ENCODE measurements around the gene DLST.

DNA sequence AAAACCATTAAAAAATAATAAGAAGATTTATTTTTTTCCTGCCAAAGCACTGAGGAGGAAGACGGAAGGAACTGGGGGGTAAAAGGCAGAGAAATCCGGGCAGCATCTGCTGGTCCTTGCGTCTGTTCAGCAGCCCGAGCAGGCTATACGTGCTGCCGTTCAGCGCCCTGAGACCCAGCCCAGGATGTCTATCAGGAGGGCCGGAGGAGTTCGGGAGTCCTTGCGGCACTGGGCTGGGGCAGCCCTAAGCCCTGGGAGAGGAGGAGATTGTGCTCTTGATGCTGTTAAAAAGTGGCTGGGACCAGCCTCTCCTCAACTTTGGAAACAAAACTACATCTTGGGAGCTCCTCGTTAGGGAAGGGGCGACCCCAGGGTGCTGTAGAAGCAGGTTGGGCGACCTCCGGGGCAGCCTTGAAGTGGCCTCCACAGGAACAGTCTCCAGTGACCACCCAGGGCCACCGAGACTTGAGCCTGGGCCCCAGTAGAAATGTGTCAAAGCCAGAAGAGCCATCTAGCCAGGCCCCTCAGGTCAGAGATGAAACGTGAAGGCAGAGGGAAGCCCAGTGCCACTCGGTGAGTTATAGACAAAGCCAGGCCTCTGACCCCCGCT, 59.3 kb downstream of the DLST start:
- TF ChIP-seq ELF4 (CRISPR knock-in tag; IDR thresholded peaks at IDR 0.05; ENCODE audit: low read depth) (no peak), KAT7 (CRISPR knock-in tag; IDR thresholded peaks at IDR 0.05; ENCODE audit: borderline replicate concordance) (no peak), TEAD4 (CRISPR knock-in tag; IDR thresholded peaks at IDR 0.05) (no peak), ZBTB43 (CRISPR knock-in tag; IDR thresholded peaks at IDR 0.05) (no peak), ZNF121 (CRISPR knock-in tag; IDR thresholded peaks at IDR 0.05) (no peak), NR3C1 (CRISPR knock-in tag; conservative IDR thresholded peaks at IDR 0.05; ENCODE audit: low read depth) (no peak), CREB1 (CRISPR knock-in tag; IDR thresholded peaks at IDR 0.05) (no peak)
- TF ChIP-seq, protein P1, sequence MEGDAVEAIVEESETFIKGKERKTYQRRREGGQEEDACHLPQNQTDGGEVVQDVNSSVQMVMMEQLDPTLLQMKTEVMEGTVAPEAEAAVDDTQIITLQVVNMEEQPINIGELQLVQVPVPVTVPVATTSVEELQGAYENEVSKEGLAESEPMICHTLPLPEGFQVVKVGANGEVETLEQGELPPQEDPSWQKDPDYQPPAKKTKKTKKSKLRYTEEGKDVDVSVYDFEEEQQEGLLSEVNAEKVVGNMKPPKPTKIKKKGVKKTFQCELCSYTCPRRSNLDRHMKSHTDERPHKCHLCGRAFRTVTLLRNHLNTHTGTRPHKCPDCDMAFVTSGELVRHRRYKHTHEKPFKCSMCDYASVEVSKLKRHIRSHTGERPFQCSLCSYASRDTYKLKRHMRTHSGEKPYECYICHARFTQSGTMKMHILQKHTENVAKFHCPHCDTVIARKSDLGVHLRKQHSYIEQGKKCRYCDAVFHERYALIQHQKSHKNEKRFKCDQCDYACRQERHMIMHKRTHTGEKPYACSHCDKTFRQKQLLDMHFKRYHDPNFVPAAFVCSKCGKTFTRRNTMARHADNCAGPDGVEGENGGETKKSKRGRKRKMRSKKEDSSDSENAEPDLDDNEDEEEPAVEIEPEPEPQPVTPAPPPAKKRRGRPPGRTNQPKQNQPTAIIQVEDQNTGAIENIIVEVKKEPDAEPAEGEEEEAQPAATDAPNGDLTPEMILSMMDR (IDR thresholded peaks at IDR 0.05) = no peak
- TF ChIP-seq, protein P2, sequence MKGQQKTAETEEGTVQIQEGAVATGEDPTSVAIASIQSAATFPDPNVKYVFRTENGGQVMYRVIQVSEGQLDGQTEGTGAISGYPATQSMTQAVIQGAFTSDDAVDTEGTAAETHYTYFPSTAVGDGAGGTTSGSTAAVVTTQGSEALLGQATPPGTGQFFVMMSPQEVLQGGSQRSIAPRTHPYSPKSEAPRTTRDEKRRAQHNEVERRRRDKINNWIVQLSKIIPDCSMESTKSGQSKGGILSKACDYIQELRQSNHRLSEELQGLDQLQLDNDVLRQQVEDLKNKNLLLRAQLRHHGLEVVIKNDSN (CRISPR knock-in tag; IDR thresholded peaks at IDR 0.05) = no peak
- TF ChIP-seq, protein P3, sequence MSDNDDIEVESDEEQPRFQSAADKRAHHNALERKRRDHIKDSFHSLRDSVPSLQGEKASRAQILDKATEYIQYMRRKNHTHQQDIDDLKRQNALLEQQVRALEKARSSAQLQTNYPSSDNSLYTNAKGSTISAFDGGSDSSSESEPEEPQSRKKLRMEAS (CRISPR knock-in tag; IDR thresholded peaks at IDR 0.05) = no peak
